GM21423 (cell line): ENCODE measurements around the gene NEMP1.
A peak's percentile ranks its signal among the peaks of the same experiment; 100 is the strongest.
"Not testable (repeated sequence)": the region's sequence is repeated elsewhere in the genome, so short reads cannot be mapped to it uniquely, and the experiment has no call there.

ENCODE experiments used
- ATAC-seq: cut with Tn5 transposase; IDR thresholded peaks from one replicate; pipeline ENCODE4 v1.9.1; 2021; ENCODE audit warnings: mild to moderate bottlenecking, moderate library complexity; ENCODE audit not compliant: unreplicated experiment

The NEMP1 gene

GRCh38 chr12:57078519-57079404, at the start of gene NEMP1:
TSS of gene NEMP1 (minus strand) at chr12:57078791. CDS start at chr12:57078745, 46 bp downstream.
- peak; percentile 96 for ATAC-seq

- no peak for ATAC-seq
These were observed 49.3 kb upstream of the NEMP1 start, which contains the start of gene LRP1 for GRCh38 chr12:57127726-57128518. TSS of gene LRP1 (plus strand) at chr12:57128483. CDS start at chr12:57128965, 482 bp downstream.

GRCh38 chr12:57127101-57127725, 48.6 kb upstream of the NEMP1 start:
- no peak for ATAC-seq

- no peak for ATAC-seq
These were observed 48.0 kb upstream of the NEMP1 start for GRCh38 chr12:57126561-57126960.

- no peak for ATAC-seq
These were observed 47.5 kb upstream of the NEMP1 start for GRCh38 chr12:57126061-57126460.

- peak; percentile 48 for ATAC-seq
These were observed 45.8 kb upstream of the NEMP1 start for GRCh38 chr12:57124261-57124877.

GRCh38 chr12:57123813-57124212, 45.2 kb upstream of the NEMP1 start:
- no peak for ATAC-seq

GRCh38 chr12:57120718-57121117, 42.1 kb upstream of the NEMP1 start:
- ATAC-seq = not testable (repeated sequence)

- no peak for ATAC-seq
These were observed 40.9 kb upstream of the NEMP1 start for GRCh38 chr12:57119294-57120085.

- no peak for ATAC-seq
These were observed 40.2 kb upstream of the NEMP1 start for GRCh38 chr12:57118711-57119271.

- no peak for ATAC-seq
These were observed 38.1 kb upstream of the NEMP1 start for GRCh38 chr12:57116580-57117281.

- ATAC-seq = peak; percentile 41
These were observed 34.1 kb upstream of the NEMP1 start for GRCh38 chr12:57112492-57113294.

GRCh38 chr12:57111031-57111734, 32.6 kb upstream of the NEMP1 start, which contains the start of gene STAT6:
TSS of gene STAT6 (minus strand) at chr12:57111362. CDS start at chr12:57108278, 3,084 bp downstream.
- peak; percentile 60 for ATAC-seq

- peak; percentile 44 for ATAC-seq
These were observed 31.8 kb upstream of the NEMP1 start for GRCh38 chr12:57110104-57111030.

- no peak for ATAC-seq
These were observed 30.9 kb upstream of the NEMP1 start for GRCh38 chr12:57109207-57110103.
